H9 (cell line): ENCODE data around the gene UTP25. TPM values are rescaled to one million over a fixed set of nuclear protein-coding genes. Genes with fewer than 3 reads are reported as not detected.

ENCODE experiments used
- DNase-seq: peaks from one replicate; pipeline ENCODE4 v3.0.0-alpha.2; 2017
- H2AFZ ChIP-seq: one replicate; pipeline ENCODE4 v1.6.1; 2013; ENCODE audit warnings: mild to moderate bottlenecking, low read length, control low read depth, moderate library complexity
- H2AK5ac ChIP-seq: 2 replicates; pipeline ENCODE4 v1.6.1; 2013; ENCODE audit warnings: low read length, control low read depth, mixed read lengths; ENCODE audit not compliant: insufficient read length
- H2BK120ac ChIP-seq: one replicate; pipeline ENCODE4 v1.6.1; 2013; ENCODE audit warnings: low read depth, mild to moderate bottlenecking, low read length, control low read depth, inconsistent platforms; ENCODE audit not compliant: poor library complexity, severe bottlenecking
- H2BK12ac ChIP-seq: 2 replicates; pipeline ENCODE4 v1.6.1; 2013; ENCODE audit warnings: low read length, control low read depth, mixed read lengths, low read depth; ENCODE audit not compliant: insufficient read length
- H2BK15ac ChIP-seq: 2 replicates; pipeline ENCODE4 v1.6.1; 2013; ENCODE audit warnings: low read depth, low read length, control low read depth
- H2BK20ac ChIP-seq: one replicate; pipeline ENCODE4 v1.6.1; 2013; ENCODE audit warnings: low read depth, mild to moderate bottlenecking, low read length, control low read depth, inconsistent platforms; ENCODE audit not compliant: poor library complexity, severe bottlenecking
- H2BK5ac ChIP-seq: 2 replicates; pipeline ENCODE4 v1.6.1; 2013; ENCODE audit warnings: low read length, control low read depth, mixed read lengths; ENCODE audit not compliant: insufficient read length
- H3K14ac ChIP-seq: 2 replicates; pipeline ENCODE4 v1.6.1; 2013; ENCODE audit warnings: low read length, control low read depth; ENCODE audit not compliant: insufficient read depth
- H3K18ac ChIP-seq: 2 replicates; pipeline ENCODE4 v1.6.1; 2013; ENCODE audit warnings: low read depth, mild to moderate bottlenecking, mixed read lengths, low read length, control low read depth; ENCODE audit not compliant: insufficient read length
- H3K23ac ChIP-seq: 2 replicates; pipeline ENCODE4 v1.6.1; 2013; ENCODE audit warnings: low read length, control low read depth, mixed read lengths, low read depth; ENCODE audit not compliant: insufficient read length
- H3K23me2 ChIP-seq: 2 replicates; pipeline ENCODE4 v1.6.1; 2013; ENCODE audit warnings: low read depth, mild to moderate bottlenecking, mixed read lengths, low read length, control low read depth; ENCODE audit not compliant: insufficient read length, poor library complexity, severe bottlenecking
- H3K27ac ChIP-seq: 2 replicates; pipeline ENCODE4 v1.5.1; 2013; ENCODE audit warnings: low read length, control low read depth, mixed read lengths, low read depth; ENCODE audit not compliant: insufficient read length
- H3K27me3 ChIP-seq: 2 replicates; pipeline ENCODE4 v1.6.1; 2013; ENCODE audit warnings: low read length, control low read depth, inconsistent platforms; ENCODE audit not compliant: insufficient read depth
- H3K4ac ChIP-seq: 2 replicates; pipeline ENCODE4 v1.6.1; 2013; ENCODE audit warnings: low read depth, mild to moderate bottlenecking, control low read depth, inconsistent platforms, low read length, moderate library complexity
- H3K4me1 ChIP-seq: 2 replicates; pipeline ENCODE4 v1.6.1; 2013; ENCODE audit warnings: low read length, control low read depth, inconsistent platforms; ENCODE audit not compliant: insufficient read depth
- H3K4me2 ChIP-seq: 2 replicates; pipeline ENCODE4 v1.6.1; 2013; ENCODE audit warnings: low read length, control low read depth, mixed read lengths; ENCODE audit not compliant: insufficient read length, insufficient read depth
- H3K56ac ChIP-seq: 2 replicates; pipeline ENCODE4 v1.6.1; 2013; ENCODE audit warnings: low read depth, mild to moderate bottlenecking, mixed read lengths, low read length, control low read depth; ENCODE audit not compliant: insufficient read length
- H3K79me1 ChIP-seq: 2 replicates; pipeline ENCODE4 v1.6.1; 2013; ENCODE audit warnings: low read depth, mild to moderate bottlenecking, moderate library complexity, low read length, control low read depth, inconsistent platforms; ENCODE audit not compliant: insufficient read depth, poor library complexity, severe bottlenecking
- H3K79me2 ChIP-seq: 2 replicates; pipeline ENCODE4 v1.6.1; 2013; ENCODE audit warnings: low read length, control low read depth, inconsistent platforms; ENCODE audit not compliant: insufficient read depth
- H3K9ac ChIP-seq: 2 replicates; pipeline ENCODE4 v1.6.1; 2013; ENCODE audit warnings: low read length, control low read depth, mixed read lengths; ENCODE audit not compliant: insufficient read length; ENCODE audit errors: extremely low read depth
- H3K9me3 ChIP-seq: one replicate; pipeline ENCODE4 v1.6.1; 2013; ENCODE audit warnings: low read depth, low read length, inconsistent platforms; ENCODE audit not compliant: control insufficient read depth
- H3T11ph ChIP-seq: one replicate; pipeline ENCODE4 v1.6.1; 2013; ENCODE audit warnings: mild to moderate bottlenecking, low read length, control low read depth, inconsistent platforms
- H4K20me1 ChIP-seq: one replicate; pipeline ENCODE4 v1.6.1; 2013; ENCODE audit not compliant: control insufficient read depth, insufficient read length, insufficient read depth
- H4K5ac ChIP-seq: 2 replicates; pipeline ENCODE4 v1.6.1; 2013; ENCODE audit warnings: low read depth, mild to moderate bottlenecking, mixed read lengths, low read length, control low read depth; ENCODE audit not compliant: insufficient read length
- H4K8ac ChIP-seq: replicated peaks from 2 replicates; pipeline ENCODE4 v1.6.1; 2013; ENCODE audit warnings: low read length, control low read depth, mixed read lengths, low read depth; ENCODE audit not compliant: insufficient read length
- H4K91ac ChIP-seq: 2 replicates; pipeline ENCODE4 v1.6.1; 2013; ENCODE audit warnings: low read depth, mild to moderate bottlenecking, moderate library complexity, mixed read lengths, low read length, control low read depth; ENCODE audit not compliant: insufficient read length
- H3K27ac Mint-ChIP-seq, 3 experiments: 2 replicates in 2 of 3; 3 replicates in 1 of 3; pipeline ENCODE4 v1.8.0; 2020 to 2021; ENCODE audit warnings: mixed read lengths in 3 of 3, mild to moderate bottlenecking in 1 of 3, moderate library complexity in 1 of 3
- H3K27me3 Mint-ChIP-seq: 2 replicates; pipeline ENCODE4 v1.8.0; 2021; ENCODE audit warnings: low read depth, mild to moderate bottlenecking, moderate library complexity, mixed read lengths
- H3K36me3 Mint-ChIP-seq, 3 experiments: 2 replicates in 2 of 3; 3 replicates in 1 of 3; pipeline ENCODE4 v1.8.0; 2020 to 2021; ENCODE audit warnings: low read depth in 3 of 3, mixed read lengths in 3 of 3; ENCODE audit not compliant: insufficient read depth in 1 of 3
- H3K4me1 Mint-ChIP-seq, 2 experiments: 2 replicates each; pipeline ENCODE4 v1.8.0; 2020; ENCODE audit warnings: mixed read lengths in 2 of 2
- H3K4me3 Mint-ChIP-seq, 2 experiments: 2 replicates in 1 of 2; 3 replicates in 1 of 2; pipeline ENCODE4 v1.8.0; 2020 to 2021; ENCODE audit warnings: mild to moderate bottlenecking in 2 of 2, mixed read lengths in 2 of 2, moderate library complexity in 1 of 2
- H3K9me3 Mint-ChIP-seq, 2 experiments: 2 replicates in 1 of 2; 3 replicates in 1 of 2; pipeline ENCODE4 v1.8.0; 2020; ENCODE audit warnings: mild to moderate bottlenecking in 2 of 2, mixed read lengths in 2 of 2, moderate library complexity in 1 of 2
- WGBS: extraction: QIAGEN DNeasy Blood & Tissue Kit; methylation state at CpG from one replicate; pipeline ENCODE4 v1.1.7; 2013; ENCODE audit warnings: missing lambda C conversion rate, low lambda C conversion rate, mixed read lengths; ENCODE audit not compliant: insufficient read length; ENCODE audit errors: extremely low coverage; 5-methylcytosine and 5-hydroxymethylcytosine counted together
- total RNA-seq: library from RNA; stranded (reverse); gene quantifications from 2 replicates; pipeline ENCODE4 v1.2.1, GENCODE V29; 2021
- TF ChIP-seq, protein P1 (sequence below): fragments of 200-600 bp; sonication (generic); conservative IDR thresholded peaks from 3 replicates; pipeline ENCODE4 v1.8.0; 2021; ENCODE audit warnings: antibody characterized with exemption, mild to moderate bottlenecking

UTP25 gene
- total RNA-seq, 1 experiment from 2014 or later = 12.9 TPM

DNA sequence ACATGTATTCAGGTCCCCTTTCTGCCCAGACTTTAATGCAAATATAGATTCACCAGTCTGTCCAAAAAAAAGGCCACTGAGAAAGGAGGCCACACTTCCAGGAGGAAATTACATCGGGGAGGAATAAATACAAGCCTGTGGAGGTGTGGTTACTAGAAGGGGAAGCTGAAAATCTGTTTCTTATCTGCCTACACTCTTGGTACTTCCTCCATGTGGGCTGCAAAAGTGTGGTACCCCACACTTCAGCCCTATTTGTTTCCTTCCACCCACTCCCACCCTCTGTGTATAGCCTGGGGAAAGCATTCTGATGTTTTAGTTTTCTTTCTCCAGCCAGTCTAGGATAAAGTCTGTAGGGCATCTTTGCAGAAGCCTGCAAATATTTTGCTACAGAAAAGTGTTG is 38.4 kb downstream of the UTP25 start:
- no peak overlapping the region for H4K91ac ChIP-seq
- H3K56ac ChIP-seq = no peak overlapping the region
- no CpG with 5 or more reads among the region's 1 CpG for WGBS
- H3K14ac ChIP-seq = no peak overlapping the region
- H3K23ac ChIP-seq = no peak overlapping the region
- no peak overlapping the region for H3K27ac ChIP-seq
- H2BK120ac ChIP-seq = no peak overlapping the region
- H3K4me2 ChIP-seq = no peak overlapping the region
- H3K4ac ChIP-seq = no peak overlapping the region
- no peak for DNase-seq
- H2BK15ac ChIP-seq = no peak overlapping the region
- Mint-ChIP-seq H3K9me3 (peaks cover 14 to 18% of the 10 kb centered on the region in 2 experiments), H3K36me3 (peaks cover 4 to 11% (median 8%) of the 10 kb centered on the region in 3 experiments; a peak in 6 of 7 replicates), H3K27me3 (peaks cover 11% of the 10 kb centered on the region), H3K4me3 (no peak overlapping the region), H3K27ac (no peak overlapping the region), H3K4me1 (peaks cover 28 to 30% of the 10 kb centered on the region in 2 experiments)
- no peak overlapping the region for H4K5ac ChIP-seq
- no peaks in the 10 kb centered on the region for H3K23me2 ChIP-seq
- no peak overlapping the region for H2AFZ ChIP-seq
- H3K79me1 ChIP-seq = no peaks in the 10 kb centered on the region
- TF ChIP-seq, protein P1, sequence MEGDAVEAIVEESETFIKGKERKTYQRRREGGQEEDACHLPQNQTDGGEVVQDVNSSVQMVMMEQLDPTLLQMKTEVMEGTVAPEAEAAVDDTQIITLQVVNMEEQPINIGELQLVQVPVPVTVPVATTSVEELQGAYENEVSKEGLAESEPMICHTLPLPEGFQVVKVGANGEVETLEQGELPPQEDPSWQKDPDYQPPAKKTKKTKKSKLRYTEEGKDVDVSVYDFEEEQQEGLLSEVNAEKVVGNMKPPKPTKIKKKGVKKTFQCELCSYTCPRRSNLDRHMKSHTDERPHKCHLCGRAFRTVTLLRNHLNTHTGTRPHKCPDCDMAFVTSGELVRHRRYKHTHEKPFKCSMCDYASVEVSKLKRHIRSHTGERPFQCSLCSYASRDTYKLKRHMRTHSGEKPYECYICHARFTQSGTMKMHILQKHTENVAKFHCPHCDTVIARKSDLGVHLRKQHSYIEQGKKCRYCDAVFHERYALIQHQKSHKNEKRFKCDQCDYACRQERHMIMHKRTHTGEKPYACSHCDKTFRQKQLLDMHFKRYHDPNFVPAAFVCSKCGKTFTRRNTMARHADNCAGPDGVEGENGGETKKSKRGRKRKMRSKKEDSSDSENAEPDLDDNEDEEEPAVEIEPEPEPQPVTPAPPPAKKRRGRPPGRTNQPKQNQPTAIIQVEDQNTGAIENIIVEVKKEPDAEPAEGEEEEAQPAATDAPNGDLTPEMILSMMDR = no peak
- no peak overlapping the region for H2BK20ac ChIP-seq
- no peak overlapping the region for H4K8ac ChIP-seq
- no peak overlapping the region for H2BK12ac ChIP-seq
- no peak overlapping the region for H3K9ac ChIP-seq
- no peak overlapping the region for H2BK5ac ChIP-seq
- no peaks in the 10 kb centered on the region for H3K79me2 ChIP-seq
- no peak overlapping the region for H2AK5ac ChIP-seq
- no peaks in the 10 kb centered on the region for H3K9me3 ChIP-seq
- H3K18ac ChIP-seq = no peak overlapping the region
- no peak overlapping the region for H3T11ph ChIP-seq
- no peaks in the 10 kb centered on the region for H4K20me1 ChIP-seq
- H3K27me3 ChIP-seq = no peaks in the 10 kb centered on the region
- H3K4me1 ChIP-seq = peaks cover 18% of the 10 kb centered on the region
